Astrocyte of the hippocampus (primary cell): ENCODE results near the gene ADPRS.

Source experiments
- DNase-seq: peaks from one replicate; pipeline ENCODE4 v3.0.0; 2011; ENCODE audit warnings: low read depth, low spot score

ADPRS gene

GRCh38 chr1:36087233-36088123 lies 1.2 kb upstream of the ADPRS start:
- DNase-seq = no peak

GRCh38 chr1:36088265-36088576 lies 471 bp upstream of the ADPRS start:
- DNase-seq = no peak

GRCh38 chr1:36089393-36090121 lies 865 bp downstream of the ADPRS start:
- DNase-seq = peak; percentile 72

GRCh38 chr1:36091141-36091540 lies 2.4 kb downstream of the ADPRS start:
- DNase-seq = no peak

- DNase-seq = no peak
These were observed 3.0 kb downstream of the ADPRS start for GRCh38 chr1:36091698-36092097.

- no peak for DNase-seq
These were observed 3.6 kb downstream of the ADPRS start for GRCh38 chr1:36092166-36092797.

- no peak for DNase-seq
These were observed 4.1 kb downstream of the ADPRS start for GRCh38 chr1:36092798-36093185.

GRCh38 chr1:36093226-36093625 lies 4.5 kb downstream of the ADPRS start:
- no peak for DNase-seq

- DNase-seq = no peak
These were observed 5.2 kb downstream of the ADPRS start for GRCh38 chr1:36093929-36094328.

GRCh38 chr1:36094621-36095061 lies 5.9 kb downstream of the ADPRS start:
- DNase-seq = no peak

- no peak for DNase-seq
These were observed 7.2 kb downstream of the ADPRS start for GRCh38 chr1:36095760-36096405.

- peak; percentile 45 for DNase-seq
These were observed 8.1 kb downstream of the ADPRS start for GRCh38 chr1:36096500-36097432.

GRCh38 chr1:36097693-36098585 lies 9.2 kb downstream of the ADPRS start:
- no peak for DNase-seq

- no peak for DNase-seq
These were observed 10.1 kb downstream of the ADPRS start for GRCh38 chr1:36098650-36099365.

- DNase-seq = peak; percentile 90
These were observed 11.1 kb downstream of the ADPRS start for GRCh38 chr1:36099681-36100341.

- no peak for DNase-seq
These were observed 11.7 kb downstream of the ADPRS start for GRCh38 chr1:36100376-36100775.

GRCh38 chr1:36101546-36101945 lies 12.9 kb downstream of the ADPRS start:
- DNase-seq = no peak

- DNase-seq = no peak
These were observed 17.6 kb downstream of the ADPRS start for GRCh38 chr1:36106269-36106668.

- no peak for DNase-seq
These were observed 18.7 kb downstream of the ADPRS start for GRCh38 chr1:36107394-36107793.
